GM19372 (cell line): ENCODE data around the gene NOL4L.

Source experiments
- ATAC-seq: cut with Tn5 transposase; IDR thresholded peaks from one replicate; pipeline ENCODE4 v1.9.1; 2021; ENCODE audit warnings: mild to moderate bottlenecking, low read depth, moderate library complexity; ENCODE audit not compliant: unreplicated experiment

NOL4L gene

GRCh38 chr20:32527447-32528055, 57.6 kb downstream of the NOL4L start:
- no peak for ATAC-seq

- no peak for ATAC-seq
Measured at GRCh38 chr20:32527052-32527446, 58.1 kb downstream of the NOL4L start.

DNA sequence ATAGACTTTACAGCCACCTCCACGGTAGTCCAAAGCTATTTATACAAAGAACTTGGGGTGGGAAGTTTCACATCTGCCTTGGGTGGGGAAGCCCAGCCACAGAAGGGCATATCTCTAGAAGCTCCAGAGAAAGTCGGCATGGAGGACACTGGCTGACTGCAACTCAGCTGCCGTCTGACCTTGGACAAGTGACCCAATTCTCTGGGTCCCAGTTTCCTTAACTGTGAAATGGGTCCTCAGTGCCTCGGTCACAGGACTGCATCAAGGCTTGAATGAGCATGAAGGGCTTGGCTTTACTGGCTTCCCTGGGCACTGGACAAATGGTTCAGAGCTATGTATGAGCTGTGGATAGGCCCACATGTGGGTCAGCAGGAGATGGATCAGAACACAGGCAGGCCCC, 58.6 kb downstream of the NOL4L start:
- no peak for ATAC-seq

DNA sequence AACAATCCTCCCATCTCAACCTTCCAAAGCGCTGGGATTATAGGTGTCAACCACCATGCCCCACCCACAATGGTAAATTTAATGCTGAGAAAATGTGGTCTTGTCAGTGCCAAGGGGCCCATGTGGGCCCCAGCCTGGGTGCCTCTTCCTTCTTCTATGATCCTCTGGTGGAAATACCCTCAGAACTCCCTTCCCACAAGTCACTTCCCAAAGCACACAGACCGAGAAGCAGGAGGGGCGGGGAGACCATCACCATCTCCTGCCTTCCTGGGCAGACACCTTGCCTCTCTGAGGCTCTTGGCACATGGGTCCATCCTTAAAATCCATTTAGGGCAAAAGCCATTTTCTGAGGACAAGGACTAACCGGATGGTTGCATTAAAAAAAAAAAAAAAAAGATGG, 59.0 kb downstream of the NOL4L start:
- ATAC-seq = no peak

GRCh38 chr20:32524829-32525501, 60.2 kb downstream of the NOL4L start:
- ATAC-seq = no peak

GRCh38 chr20:32523613-32524213, 61.4 kb downstream of the NOL4L start:
- no peak for ATAC-seq

DNA sequence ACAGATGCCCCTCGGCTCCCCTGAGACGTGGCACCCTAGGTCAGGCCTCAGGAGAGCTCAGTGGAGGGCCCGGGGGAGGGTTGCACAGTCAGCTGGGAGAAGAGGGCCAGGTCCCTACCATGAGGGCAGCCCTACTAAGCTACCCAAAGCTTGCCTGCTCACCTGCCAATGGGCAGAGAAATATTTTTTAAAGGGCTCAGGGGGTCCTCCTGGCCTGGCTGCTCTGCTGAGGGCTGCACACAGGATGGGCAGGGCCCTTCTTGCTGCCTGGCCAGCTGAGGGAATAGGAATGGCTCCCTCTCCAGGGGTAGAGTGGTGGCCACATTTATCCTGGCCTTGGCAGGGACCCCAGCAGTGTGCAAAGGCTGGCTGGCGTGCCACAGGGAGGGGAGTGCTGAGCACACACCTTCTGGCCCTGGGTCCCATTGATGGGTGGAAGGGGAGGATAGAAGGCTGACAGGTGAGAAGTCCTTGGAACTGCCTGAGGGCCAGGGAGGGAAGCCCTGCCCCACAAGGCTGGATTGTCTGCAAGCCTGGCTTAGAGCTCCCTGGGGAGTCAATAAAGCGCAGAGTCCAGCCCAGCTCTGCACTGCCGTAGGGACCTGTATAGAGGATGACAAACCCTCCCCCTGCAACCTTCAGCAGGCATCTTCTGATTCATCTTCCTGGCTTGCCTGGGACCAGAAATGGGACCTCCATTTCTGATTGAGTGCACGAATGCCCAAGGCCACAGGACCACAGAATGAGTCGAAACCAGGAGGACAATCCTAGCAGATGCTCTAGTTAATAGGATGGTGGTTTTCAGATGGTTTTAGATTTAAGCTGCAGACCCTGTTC, 62.1 kb downstream of the NOL4L start:
- no peak for ATAC-seq

DNA sequence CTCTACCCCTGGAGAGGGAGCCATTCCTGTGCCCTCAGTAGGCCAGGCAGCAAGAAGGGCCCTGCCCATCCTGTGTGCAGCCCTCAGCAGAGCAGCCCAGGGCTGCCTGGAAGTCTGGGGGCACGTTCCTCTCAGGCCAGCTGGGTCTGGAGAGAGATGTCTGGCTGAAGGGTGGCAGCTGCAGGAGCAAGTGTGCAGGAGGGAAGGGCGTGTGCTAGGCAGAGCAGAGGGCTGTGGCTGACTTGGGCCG, 62.7 kb downstream of the NOL4L start:
- ATAC-seq = no peak

GRCh38 chr20:32521780-32522525, 63.2 kb downstream of the NOL4L start:
- no peak for ATAC-seq

- ATAC-seq = no peak
Measured at GRCh38 chr20:32520927-32521203, 64.3 kb downstream of the NOL4L start.

GRCh38 chr20:32519381-32519730, 65.8 kb downstream of the NOL4L start:
- no peak for ATAC-seq

DNA sequence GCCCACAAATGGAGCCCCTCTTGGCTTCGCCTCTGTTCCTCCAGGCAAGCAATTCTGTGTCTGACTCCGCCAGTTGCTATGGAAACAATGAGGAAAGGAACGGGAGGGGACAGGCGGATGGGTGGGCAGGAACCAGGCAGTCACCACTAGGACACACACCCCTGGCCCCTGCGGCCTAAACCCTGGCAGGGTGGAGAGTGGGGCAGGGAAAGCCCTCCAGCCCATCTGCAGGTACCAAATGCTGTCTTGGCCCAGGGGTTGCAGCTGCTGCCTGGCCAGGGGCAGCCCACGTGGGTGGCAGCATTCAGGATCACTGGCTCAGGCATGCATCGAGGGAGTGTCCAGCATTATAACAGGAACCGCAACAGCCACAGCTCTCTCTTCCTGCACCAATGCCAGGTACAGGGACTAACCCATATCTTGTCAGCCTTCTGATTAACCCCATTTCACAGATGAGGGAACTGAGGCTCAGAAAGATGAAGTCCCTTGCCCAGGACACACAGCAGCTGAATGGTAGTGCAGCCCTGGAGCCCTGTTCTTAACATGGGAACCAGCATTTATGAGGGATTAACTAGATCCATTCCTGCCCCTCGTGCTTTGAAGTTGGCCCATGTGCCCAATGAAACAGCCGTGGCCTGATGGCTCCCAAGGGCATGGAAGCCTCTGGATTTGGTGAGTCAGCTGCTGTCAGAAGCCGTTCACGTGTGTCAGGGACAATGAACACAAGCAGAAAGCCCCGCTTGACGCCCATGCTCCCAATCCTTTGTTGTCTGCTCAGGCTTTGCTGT, 66.3 kb downstream of the NOL4L start:
- no peak for ATAC-seq

DNA sequence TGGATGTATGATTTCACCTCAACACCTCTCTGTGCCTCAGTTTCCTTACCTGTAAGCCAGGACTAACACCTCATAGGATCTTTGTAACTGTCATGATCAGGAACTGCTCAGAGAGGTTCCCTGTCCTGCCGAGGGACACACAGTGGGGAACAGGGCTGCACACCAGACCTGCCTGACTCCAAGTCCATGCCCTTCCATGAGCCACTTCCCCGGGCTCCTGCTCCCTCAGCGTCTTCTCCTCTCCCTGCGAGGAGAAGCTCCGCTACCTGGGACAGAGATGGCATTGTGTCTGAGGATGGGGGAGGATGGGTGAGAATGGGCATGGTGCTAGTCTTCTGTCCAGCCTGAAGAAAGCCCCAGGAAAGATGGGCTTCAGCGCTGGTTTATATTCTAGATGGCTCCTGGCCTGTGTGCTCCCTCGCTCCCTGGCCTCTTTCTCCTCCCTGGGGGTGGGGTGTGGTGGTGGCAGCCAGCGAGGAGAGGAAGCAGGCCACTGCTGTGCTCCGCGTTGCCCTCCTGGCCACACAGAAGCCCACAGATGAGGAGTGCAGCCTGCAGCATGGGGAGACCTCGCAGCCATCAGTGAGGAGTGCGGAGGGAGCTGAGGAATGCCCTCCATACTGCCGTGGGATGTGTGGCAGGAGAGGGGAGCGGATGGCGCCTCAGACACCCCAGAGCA, 67.1 kb downstream of the NOL4L start:
- no peak for ATAC-seq

- no peak for ATAC-seq
Measured at GRCh38 chr20:32517518-32517873, 67.6 kb downstream of the NOL4L start.

GRCh38 chr20:32516583-32517517, 68.3 kb downstream of the NOL4L start:
- no peak for ATAC-seq

- ATAC-seq = no peak
Measured at GRCh38 chr20:32515631-32516101, 69.5 kb downstream of the NOL4L start.

DNA sequence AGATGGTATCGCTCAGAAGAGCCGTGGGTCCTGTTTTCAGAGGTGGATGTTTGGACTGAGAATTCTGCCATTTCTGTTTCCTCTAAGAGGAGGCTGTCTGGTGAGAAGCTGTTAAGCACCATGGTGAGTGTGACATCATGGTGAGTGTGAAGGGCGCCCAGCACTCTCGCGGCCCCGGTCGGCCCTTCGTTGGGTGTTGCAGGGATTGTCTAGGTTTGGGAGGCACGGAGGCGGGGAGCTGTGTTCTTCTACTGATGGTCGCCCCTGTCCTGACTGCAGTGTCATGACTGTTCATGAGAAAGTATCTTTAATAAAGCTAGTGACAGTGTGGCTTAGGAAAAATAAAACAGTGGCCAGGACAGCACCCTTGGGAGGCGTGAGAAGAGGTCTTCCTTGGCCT, 70.4 kb downstream of the NOL4L start:
- ATAC-seq = no peak

GRCh38 chr20:32513031-32513866, 71.9 kb downstream of the NOL4L start:
- ATAC-seq = no peak
